GM18498 (cell line): Measurements from ENCODE around the gene TRABD.
"Not testable (repeated sequence)": the region's sequence is repeated elsewhere in the genome, so short reads cannot be mapped to it uniquely, and the experiment has no call there.

Experiments
- ATAC-seq: cut with Tn5 transposase; IDR thresholded peaks from one replicate; pipeline ENCODE4 v1.9.1; 2021; ENCODE audit warnings: mild to moderate bottlenecking, moderate library complexity; ENCODE audit not compliant: unreplicated experiment

The TRABD gene, protein sequence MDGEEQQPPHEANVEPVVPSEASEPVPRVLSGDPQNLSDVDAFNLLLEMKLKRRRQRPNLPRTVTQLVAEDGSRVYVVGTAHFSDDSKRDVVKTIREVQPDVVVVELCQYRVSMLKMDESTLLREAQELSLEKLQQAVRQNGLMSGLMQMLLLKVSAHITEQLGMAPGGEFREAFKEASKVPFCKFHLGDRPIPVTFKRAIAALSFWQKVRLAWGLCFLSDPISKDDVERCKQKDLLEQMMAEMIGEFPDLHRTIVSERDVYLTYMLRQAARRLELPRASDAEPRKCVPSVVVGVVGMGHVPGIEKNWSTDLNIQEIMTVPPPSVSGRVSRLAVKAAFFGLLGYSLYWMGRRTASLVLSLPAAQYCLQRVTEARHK

DNA sequence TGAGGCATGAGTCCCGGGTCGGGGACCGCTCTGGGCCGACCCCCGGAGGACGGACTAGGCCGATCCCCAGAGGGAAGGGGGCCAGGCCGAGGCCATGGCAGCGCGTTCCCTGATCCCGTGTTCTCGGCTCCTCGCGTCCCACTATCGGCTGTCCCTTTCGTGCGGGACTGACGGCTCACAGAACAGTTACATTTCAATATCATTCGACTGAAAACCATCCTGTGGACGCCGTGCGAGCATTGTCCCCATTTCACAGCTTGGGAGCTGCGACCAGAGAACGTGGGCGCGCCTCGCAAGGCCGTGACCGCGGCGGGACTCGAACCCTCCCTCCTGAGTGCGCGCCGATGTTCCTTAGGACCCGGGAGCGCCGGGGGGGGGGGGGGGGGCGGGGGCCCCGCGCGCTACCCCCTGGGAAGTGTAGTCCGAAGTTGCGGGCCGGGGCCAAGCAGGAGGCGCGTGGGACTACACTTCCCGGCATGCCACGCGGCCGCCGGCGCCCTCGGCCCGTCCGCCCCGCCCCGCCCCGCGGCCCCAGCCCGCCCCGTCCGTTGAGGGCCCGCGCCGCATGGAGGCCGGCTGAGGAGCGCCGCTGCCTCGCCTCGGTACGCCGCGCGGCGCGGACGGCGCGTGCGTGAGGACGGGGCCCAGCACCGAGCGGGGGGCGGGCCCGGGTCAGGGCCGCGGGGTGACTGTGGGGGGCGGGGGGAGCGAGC is at the start of gene TRABD:
TRABD (plus strand) TSS at position 539 of the 713 bp plus-strand sequence. CDS start 7,148 bp downstream, outside the sequence.
- peak; percentile 44 for ATAC-seq

DNA sequence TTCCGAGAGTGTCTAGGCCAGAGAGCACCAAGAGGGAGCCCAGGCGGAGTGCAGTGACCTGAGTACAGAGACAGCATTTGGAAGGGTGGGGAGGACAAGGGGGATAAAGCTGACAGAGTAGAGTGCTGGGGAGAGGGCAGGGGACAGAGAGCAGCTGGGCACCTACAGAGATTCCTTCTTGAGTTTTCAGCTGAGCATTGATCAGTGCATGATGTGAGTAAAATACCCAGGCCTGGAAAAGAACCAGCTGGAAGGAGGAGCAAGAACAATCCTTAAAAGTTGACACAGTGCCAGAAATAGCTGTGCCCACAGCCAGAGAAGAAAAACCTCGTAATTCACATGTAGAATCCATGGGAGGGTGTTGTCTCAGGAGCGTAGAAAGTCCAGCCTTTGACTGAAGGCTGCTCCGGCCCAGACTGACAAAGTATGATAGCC is 49.1 kb upstream of the TRABD start:
- ATAC-seq: no peak

DNA sequence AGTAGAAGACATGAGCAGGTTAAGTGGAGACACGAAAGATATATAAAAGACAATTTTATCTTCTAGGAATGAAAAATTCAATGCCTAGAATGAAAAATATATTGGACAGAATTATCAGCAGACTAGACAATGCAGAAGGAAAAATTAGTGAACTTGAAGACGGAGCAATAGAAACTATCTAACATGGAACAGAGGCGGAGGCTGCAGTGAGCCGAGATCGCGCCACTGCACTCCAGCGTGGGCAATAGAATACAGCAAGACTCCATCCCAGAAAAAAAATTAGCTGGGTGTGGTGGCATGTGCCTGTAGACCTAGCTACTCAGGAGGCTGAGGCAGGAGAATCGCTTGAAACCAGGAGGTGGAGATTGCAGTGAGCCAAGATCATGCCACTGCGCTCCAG is 48.4 kb upstream of the TRABD start:
- not testable (repeated sequence) for ATAC-seq

DNA sequence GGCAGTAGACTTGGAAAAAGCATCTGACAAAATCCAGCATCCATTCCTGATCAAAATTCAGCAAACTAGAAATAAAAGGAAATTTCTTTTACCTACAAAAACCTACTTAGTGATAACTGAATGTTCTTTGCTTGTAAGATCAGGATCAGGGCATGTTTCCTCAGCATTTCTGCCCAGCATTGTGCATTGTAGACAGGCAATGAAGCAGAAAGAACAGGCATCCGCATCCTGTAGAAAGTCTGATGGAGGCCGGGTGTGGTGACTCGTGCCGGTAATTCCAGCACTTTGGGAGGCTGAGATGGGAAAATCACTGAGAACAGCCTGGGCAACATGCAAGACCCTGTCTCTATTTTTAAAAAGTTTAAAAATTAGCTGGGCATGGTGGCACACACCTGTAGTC is 47.7 kb upstream of the TRABD start:
- ATAC-seq: no peak

DNA sequence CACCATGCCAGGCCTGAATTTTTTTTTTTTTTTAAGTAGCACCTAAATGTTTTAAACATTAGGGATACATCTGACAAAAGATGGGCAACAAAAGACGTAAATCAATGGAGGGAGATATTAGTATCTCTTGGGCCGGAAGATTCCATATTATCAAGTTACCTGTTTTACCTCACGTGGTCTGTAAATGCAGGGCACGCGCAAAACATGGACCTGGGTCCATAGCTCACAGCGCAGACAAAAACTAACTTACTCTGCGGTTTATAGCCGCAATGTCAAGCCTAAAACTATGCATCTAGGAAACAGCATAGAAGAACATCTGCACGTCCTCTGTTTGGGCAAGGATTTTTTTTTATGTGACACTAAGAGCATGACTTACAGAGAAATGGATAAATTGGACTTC is 46.7 kb upstream of the TRABD start:
- ATAC-seq: no peak

DNA sequence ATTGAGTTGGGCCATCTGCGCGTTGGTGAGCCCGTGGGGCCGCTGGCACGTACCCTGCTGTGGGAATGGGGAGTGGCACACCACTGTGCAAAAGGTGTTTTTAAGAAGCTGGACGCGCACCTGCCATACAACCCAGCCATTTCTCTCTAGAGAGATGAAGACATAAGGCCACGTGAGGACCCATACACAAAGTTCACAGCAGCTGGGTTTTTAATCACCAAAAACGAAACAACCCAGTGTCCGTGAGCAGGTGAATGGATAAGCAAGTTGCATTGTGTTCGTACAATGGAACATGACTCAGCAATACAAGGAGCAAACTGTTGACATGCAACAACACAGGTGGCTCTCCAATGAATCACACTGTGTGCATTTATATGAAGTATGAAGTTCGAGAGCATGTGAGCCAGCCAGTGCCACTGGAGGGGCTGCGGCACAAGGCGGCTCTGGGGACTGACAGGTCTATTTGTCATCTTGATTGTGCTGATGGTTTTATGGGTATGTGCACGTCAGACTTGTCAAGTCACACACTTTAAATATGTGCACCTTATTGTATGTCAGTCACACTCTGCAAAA is 45.8 kb upstream of the TRABD start:
- ATAC-seq: no peak

DNA sequence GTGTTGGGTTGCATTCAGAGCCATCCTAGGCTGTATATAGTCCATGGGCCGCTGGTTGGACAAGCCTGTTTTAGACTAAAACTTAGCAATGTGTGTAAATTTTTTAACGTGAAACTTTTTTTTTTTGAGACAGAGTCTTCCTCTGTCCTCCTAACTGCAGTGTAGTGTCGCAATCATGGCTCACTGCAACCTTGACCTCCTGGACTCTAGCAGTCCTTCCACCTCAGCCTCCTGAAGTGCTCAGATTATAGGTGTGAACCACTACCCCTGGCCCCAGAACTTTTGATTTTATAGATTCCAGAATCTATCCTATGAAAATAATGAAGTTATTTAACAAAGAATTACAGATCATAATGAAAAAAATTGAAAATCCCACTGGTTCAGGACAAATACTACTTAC is 45.1 kb upstream of the TRABD start:
- no peak for ATAC-seq

DNA sequence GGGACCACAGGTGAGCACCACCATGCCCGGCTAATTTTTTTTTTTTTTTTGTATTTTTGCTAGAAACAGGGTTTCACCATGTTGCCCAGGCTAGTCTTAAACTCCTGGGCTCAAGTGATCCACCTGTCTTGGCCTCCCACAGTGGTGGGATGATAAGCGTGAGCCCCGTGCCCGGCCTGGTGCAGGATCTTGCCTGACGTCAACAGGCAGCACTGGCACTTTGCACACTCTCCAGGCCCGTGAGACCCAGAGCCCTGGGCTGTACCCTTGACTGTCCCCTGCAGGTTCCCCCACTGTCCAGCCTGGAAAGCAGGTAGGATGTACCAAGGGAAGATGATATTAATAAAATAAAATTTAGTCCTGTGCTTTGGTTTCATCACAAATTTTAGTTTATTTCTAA is 44.3 kb upstream of the TRABD start:
- ATAC-seq: no peak

DNA sequence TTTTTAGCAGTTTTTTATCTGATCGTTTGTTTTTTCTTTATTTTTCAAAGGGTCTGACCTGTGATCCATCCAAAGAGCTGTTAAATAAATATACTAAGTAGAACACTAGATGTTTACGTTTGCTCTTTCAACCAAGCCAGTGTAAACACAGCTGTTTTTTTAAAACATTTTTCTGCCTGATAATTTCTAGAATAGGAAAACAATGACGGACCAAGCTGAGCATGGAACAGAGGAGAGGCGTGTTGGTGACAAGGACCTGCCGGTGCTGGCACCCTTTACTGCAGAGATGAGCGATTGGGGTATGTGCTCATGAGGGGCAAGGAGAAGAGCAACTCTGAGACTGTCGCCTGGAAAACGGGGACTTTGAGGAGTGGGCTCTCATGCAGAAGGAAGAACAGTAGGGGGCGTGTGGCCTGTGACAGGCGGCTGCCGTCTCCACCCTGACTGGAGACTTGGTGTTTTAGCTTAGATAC is 43.8 kb upstream of the TRABD start:
- no peak for ATAC-seq

DNA sequence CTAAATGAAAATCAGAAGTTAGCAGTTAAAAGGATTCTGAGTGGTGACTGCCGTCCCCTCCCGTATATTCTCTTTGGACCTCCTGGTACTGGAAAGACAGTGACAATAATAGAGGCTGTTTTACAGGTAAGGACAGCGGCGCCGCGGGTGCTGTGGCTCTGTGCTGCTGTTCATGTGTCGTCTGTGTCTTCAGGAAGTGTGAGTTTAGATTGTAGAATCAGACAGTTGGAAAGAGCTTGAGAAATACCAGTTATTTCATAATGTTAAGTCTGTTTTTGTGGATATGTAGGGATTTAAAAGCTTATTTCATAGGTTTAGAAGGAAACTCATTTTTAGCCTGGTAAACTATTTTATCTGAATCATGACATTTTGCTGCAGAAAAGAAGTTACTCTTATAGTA is 42.6 kb upstream of the TRABD start:
- no peak for ATAC-seq

DNA sequence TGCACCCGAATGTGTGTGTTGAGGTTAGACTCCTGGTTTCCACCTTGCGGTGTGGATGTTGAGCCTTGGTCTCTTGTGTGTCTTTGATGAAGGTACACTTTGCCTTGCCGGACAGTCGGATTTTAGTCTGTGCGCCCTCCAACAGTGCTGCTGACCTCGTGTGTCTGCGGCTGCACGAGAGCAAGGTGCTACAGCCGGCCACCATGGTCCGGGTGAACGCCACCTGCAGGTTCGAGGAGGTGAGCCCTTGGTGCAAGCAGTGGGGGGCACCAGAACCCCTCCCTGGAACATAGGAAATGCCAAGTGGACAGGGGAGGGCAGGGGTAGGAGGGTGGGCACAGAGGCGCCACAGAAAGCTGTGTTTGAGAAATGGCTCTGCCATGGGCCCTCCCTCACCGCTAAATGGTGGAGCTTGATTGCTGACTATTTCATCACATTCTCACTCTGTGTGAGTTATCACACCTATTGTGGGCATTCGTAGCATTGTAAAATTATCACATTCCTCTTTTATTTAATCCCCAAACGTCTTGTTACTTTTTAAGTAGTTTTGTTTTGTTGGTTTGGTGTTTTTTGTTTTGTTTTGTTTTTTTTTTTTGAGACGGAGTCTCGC is 41.6 kb upstream of the TRABD start:
- no peak for ATAC-seq

DNA sequence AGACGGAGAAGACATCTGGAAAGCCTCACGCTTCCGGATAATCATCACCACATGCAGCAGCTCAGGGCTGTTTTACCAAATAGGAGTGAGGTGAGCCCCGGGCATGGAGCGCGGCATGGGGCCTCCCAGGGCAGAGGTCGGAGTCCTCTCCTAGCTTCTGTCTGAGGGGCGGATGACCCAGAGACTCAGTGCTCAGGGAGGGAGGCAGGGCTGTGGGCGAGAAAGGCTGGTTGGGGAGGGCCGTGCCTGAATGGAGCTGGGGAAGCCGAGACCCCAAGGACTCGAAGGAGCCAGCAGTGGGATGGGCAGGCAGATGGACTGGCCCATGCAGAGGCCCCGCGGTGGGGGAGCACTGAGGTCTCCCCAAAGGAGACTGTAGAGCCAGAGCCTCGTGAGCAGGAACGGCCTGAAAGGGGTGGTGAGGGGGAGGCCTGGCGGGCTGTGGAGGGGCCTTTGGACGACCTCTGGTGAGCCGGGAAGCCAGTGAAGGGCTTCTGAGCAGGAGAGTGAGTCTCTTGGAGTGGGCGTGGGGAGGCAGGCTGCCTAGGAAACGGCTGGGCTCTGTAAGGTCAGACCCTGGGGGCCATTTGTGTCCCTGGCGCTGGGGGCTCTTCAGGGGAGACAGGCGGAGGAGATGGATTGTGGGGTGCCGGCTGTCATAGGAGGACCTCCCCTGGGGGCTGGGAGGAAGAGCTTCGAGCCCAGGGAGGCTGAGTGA is 39.8 kb upstream of the TRABD start:
- ATAC-seq: no peak

DNA sequence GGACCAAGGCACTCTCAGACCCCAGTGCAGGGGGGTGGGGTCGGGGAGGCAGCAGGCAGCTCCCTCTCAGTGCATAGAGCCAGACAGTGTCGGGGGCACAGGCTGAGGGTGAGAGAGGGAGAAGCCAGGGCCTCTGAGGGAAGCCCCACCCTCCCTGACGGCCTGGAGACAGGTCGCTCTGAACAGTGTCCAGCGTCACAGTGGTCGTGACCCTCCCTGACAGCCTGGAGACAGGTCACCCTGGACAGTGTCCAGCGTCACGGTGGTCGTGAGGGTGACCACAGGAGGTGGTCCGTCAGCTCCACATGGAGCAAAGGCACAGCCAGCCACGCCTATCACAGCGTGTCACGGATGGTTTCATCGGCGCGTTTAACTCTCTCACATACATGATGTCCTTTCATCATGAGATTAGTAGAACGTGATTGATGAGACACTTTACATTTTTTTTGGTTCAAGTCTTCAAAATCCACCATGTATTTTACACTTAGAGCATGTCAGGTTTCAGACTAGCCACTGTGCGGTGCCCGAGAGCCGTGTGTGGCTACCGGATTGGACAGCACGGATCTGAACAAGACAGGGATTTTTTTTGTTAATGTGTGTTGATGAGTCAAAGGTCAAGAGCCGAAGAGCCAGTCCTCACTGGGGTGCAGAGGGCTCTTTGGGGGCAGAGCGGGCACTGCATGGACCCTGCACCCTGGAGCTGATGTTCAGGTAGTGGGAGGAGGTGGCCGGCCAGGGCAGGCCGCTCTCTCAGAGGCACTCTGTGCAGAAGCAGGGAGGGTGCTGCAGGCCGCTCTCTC is 39.1 kb upstream of the TRABD start:
- no peak for ATAC-seq

DNA sequence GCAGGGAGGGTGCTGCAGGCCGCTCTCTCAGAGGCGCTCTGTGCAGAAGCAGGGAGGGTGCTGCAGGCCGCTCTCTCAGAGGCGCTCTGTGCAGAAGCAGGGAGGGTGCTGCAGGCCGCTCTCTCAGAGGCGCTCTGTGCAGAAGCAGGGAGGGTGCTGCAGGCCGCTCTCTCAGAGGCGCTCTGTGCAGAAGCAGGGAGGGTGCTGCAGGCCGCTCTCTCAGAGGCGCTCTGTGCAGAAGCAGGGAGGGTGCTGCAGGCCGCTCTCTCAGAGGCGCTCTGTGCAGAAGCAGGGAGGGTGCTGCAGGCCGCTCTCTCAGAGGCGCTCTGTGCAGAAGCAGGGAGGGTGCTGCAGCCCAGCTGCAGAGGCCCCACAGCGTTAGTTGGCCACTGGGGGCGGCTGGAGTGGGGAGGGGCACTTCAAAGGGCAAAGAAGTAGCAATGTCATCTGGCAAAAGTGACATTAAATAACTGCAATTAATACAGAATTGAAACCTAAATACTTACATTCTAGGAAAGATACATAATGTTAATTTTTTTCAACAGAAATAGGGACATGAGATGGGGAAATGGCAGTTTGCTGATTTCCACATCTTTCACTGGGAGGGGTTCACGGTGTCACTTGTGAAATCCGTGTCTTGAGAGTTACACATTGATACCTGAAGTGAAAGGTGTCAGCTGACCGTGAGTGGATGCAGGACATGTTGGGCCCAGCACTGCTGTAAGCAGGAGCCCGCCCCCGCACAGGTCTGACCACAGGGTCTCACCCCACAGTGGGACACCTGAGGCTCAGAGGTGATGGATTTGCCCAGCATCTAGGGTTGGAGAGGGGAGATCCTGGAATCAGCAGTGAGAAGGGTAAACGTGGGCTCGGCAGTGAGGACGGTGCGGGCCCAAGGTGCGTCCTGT is 38.2 kb upstream of the TRABD start:
- ATAC-seq: not testable (repeated sequence)

DNA sequence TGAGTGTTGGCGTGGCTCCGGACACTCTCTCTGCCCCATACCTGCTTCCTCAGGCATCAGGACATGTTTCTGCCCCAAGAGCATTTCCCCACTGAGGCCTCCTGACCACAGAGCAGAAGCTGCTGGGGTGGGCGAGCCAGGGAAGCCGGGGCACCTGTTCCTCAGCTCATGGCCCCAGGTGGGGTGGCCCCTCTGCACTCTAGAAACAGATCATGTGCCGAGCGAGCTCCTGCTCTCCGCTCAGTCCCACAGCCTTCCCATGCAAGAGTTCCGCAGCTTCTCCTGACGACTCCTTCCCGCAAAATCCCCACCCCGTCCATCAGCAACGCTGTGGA is 37.6 kb upstream of the TRABD start:
- ATAC-seq: no peak

DNA sequence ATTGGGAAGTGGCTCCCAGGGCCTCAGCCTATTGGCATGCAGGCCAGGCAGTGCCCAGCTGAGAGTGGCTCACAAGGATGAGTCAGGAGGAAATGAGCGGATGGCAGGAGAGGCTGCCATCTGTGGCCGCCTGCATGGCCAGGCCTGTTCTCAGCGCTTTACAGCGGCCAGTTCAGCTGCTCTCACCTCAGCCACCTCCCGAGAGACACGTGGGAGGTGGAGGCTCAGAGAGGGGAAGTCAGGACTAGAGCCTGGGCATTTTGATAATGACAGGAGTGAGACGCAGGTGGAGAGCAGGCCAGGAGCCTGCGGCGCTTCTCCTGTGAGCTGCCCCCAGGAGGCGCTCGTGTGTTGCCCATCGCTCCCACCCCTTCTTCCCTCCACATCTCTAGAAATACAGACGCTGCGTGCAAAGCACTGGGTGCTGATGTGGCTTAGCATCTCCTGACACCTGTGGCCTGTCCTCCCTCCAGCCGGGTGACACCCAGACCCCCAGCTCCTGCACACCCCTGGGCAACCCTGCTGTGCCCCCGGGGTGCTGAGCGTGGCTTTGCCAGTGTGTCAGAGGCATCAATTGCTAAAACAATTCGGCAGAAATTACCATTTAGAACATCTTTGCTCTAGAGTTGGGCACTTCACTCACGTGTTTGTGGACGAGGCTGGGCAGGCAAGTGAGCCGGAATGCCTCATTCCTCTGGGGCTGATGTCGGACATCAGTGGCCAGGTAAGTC is 36.6 kb upstream of the TRABD start:
- no peak for ATAC-seq

DNA sequence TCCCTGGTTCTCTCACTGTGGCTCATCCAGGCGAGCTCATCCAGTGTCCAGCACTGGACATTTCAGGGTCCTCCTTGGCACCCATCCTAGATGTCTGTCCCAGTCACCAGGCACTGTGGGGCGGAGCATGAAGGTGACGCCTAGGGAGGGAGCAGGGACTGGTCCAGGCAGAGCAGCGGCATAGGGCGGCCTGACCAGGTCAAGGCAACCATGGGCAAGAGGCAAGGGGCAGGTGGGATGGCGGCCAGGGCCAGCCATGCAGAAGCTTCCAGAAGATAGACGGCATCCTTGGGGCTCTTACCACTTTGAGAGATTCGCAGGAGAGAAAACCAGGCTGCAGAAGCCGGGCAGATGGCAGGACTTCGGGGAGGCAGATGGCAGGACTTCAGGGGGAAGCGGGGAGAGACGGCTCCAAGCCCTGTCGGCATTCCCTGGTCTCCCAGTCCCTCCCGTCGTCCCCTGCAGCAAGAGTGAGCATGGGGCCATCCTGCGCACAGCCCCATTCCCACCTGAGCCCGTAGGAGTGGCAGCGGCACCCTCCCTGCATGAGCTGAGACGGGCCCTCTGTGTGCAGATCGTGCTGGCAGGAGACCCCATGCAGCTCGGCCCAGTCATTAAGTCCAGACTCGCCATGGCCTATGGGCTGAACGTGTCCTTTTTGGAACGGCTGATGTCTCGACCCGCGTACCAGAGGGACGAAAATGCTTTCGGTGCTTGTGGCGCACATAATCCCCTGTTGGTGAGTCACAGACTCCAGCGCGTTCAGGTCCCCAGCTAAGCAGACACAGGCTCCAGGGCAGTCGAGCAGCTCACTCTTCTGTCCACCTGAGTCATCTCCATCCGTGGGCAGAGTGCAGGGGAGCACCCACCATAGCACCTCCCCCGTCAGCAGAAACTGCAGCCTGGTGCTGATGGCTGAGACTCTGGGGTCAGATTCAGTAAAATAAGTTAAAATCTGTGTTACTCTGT is 35.3 kb upstream of the TRABD start:
- ATAC-seq: no peak
